OCI-LY1 (cell line): Measurements from ENCODE around the gene EXOC3L1.

Experiments used
- H2AFZ ChIP-seq: fragments of 200-600 bp; sonication (generic), shearing (Covaris generic); 2 replicates; pipeline ENCODE4 v1.6.0; 2014; ENCODE audit warnings: antibody characterized with exemption, mild to moderate bottlenecking, low read length
- H3F3A ChIP-seq: fragments of 200-600 bp; sonication (generic), shearing (Covaris generic); 2 replicates; pipeline ENCODE4 v1.6.0; 2014; ENCODE audit warnings: mild to moderate bottlenecking, antibody characterized with exemption, low read length, moderate library complexity; ENCODE audit not compliant: insufficient read depth
- H3K27ac ChIP-seq: fragments of 200-600 bp; sonication (generic); 2 replicates; pipeline ENCODE4 v1.5.1; 2014; ENCODE audit warnings: low read length, mixed run types, mild to moderate bottlenecking, low read depth; ENCODE audit not compliant: poor library complexity, severe bottlenecking
- H3K27me3 ChIP-seq: fragments of 200-600 bp; sonication (generic); 2 replicates; pipeline ENCODE4 v1.6.0; 2014; ENCODE audit warnings: antibody characterized with exemption, mild to moderate bottlenecking, low read length, moderate library complexity; ENCODE audit not compliant: insufficient read depth
- H3K36me3 ChIP-seq: fragments of 200-600 bp; sonication (generic); 2 replicates; pipeline ENCODE4 v1.6.1; 2014; ENCODE audit warnings: mild to moderate bottlenecking, antibody characterized with exemption, low read length, moderate library complexity, mixed read lengths; ENCODE audit not compliant: insufficient read depth
- H3K4me1 ChIP-seq: fragments of 200-600 bp; sonication (generic); 2 replicates; pipeline ENCODE4 v1.5.1; 2014; ENCODE audit warnings: mild to moderate bottlenecking, low read length, moderate library complexity; ENCODE audit not compliant: insufficient read depth, severe bottlenecking
- H3K4me2 ChIP-seq: fragments of 200-600 bp; sonication (generic), shearing (Covaris generic); 2 replicates; pipeline ENCODE4 v1.6.1; 2014; ENCODE audit warnings: low read length
- H3K4me3 ChIP-seq: fragments of 200-600 bp; sonication (generic); 2 replicates; pipeline ENCODE4 v1.5.1; 2014; ENCODE audit warnings: low read length, low read depth, mild to moderate bottlenecking, mixed read lengths; ENCODE audit not compliant: poor library complexity, severe bottlenecking
- H3K79me2 ChIP-seq: fragments of 200-600 bp; shearing (Covaris generic); 2 replicates; pipeline ENCODE4 v1.6.1; 2016; ENCODE audit warnings: mixed run types, low read length, mixed read lengths; ENCODE audit not compliant: insufficient read depth
- H3K9ac ChIP-seq: fragments of 200-600 bp; sonication (generic), shearing (Covaris generic); 2 replicates; pipeline ENCODE4 v1.6.1; 2014; ENCODE audit warnings: mild to moderate bottlenecking, low read length, mixed read lengths
- H3K9me2 ChIP-seq: fragments of 200-600 bp; sonication (generic), shearing (Covaris generic); 2 replicates; pipeline ENCODE4 v1.6.1; 2014; ENCODE audit warnings: low read depth, mild to moderate bottlenecking, low read length, mixed read lengths
- H3K9me3 ChIP-seq: fragments of 200-600 bp; shearing (Covaris generic); 2 replicates; pipeline ENCODE4 v1.6.1; 2014; ENCODE audit warnings: low read length, mixed read lengths
- H4K20me1 ChIP-seq: fragments of 200-600 bp; sonication (generic), shearing (Covaris generic); 2 replicates; pipeline ENCODE4 v1.6.0; 2016; ENCODE audit warnings: mild to moderate bottlenecking, low read length; ENCODE audit not compliant: insufficient read depth
- EZH2 ChIP-seq: fragments of 200-600 bp; sonication (generic), shearing (Covaris generic); IDR thresholded peaks from 2 replicates; pipeline ENCODE4 v1.8.0; 2017; ENCODE audit warnings: borderline replicate concordance, mixed run types, mild to moderate bottlenecking, antibody characterized with exemption, low read length, moderate library complexity, mixed read lengths
- TF ChIP-seq, protein P1 (sequence below): fragments of 200-600 bp; sonication (generic), shearing (Covaris generic); IDR thresholded peaks from 2 replicates; pipeline ENCODE4 v1.5.1; 2017; ENCODE audit warnings: mild to moderate bottlenecking, antibody characterized with exemption, low read length, moderate library complexity, mixed read lengths

Gene EXOC3L1

DNA sequence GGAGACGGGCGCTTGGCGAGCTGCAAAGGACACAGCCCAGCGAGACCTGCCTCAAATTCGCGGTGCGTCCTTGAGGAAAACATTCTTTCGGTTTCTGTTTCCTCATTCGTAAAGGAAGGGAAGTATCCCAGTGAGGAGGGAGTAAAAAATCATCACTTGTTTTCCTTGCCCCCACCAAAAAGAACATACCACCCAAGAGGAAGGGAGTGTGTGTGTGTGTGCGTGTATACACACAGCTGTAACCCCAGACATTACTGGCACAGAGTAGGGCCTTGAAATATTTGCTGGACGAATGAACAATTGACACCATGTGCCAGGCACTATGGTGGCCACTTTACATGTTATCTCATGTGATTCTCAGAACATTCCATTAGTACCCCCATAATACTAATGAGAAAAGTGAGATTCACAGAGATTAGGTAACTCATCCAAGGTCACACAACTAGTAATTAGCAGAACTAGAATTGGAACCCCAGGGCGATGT lies 4.2 kb downstream of the EXOC3L1 start:
- Histone ChIP-seq H3K4me1 (peaks cover 17% of the 10 kb centered on the region), H3K79me2 (no peaks in the 10 kb centered on the region), H3K4me2 (no peak overlapping the region), H2AFZ (no peak overlapping the region), H3K36me3 (no peaks in the 10 kb centered on the region), H3K9ac (no peak overlapping the region), H4K20me1 (no peaks in the 10 kb centered on the region), H3K9me3 (no peaks in the 10 kb centered on the region), H3K9me2 (no peaks in the 10 kb centered on the region), H3K27me3 (no peaks in the 10 kb centered on the region), H3K4me3 (no peak overlapping the region), H3F3A (no peaks in the 10 kb centered on the region), H3K27ac (no peak overlapping the region)
- TF ChIP-seq, protein P1, sequence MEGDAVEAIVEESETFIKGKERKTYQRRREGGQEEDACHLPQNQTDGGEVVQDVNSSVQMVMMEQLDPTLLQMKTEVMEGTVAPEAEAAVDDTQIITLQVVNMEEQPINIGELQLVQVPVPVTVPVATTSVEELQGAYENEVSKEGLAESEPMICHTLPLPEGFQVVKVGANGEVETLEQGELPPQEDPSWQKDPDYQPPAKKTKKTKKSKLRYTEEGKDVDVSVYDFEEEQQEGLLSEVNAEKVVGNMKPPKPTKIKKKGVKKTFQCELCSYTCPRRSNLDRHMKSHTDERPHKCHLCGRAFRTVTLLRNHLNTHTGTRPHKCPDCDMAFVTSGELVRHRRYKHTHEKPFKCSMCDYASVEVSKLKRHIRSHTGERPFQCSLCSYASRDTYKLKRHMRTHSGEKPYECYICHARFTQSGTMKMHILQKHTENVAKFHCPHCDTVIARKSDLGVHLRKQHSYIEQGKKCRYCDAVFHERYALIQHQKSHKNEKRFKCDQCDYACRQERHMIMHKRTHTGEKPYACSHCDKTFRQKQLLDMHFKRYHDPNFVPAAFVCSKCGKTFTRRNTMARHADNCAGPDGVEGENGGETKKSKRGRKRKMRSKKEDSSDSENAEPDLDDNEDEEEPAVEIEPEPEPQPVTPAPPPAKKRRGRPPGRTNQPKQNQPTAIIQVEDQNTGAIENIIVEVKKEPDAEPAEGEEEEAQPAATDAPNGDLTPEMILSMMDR: no peak; the same call in 1 of the 2 replicates
- TF ChIP-seq EZH2: no peak

DNA sequence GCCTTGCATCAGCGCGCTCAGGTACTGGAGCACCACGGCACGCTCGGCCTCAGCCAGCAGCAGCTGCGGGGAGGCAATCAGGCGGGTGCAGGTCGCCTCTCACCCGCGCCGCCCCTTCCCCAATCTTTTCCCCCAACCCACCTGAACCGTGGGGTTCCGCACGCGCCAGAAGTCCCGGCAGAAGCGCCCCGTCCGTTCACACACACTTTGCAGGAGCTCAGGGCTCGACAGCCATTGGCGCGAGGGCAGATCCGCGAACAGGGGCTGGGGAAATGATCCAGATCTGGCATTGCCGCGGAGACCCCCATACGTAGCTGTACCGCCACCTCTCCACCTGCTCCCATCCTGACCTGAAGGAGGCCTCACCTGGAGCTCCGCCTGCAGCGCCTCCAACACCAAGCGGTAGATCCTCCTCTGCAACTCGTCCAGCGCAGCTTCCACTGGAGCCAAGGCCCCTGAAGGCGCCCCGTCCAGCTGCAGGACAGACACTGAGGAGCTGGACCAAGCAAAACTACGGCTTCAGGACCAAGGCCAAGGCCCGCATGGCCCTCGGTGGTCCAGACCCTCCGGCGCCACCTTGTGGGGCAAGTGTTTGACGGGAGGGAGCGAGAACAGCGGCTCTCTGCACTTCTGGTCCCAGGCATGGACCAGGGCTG lies 4.8 kb downstream of the EXOC3L1 start:
- Histone ChIP-seq H3K9me2 (no peaks in the 10 kb centered on the region), H3K4me2 (no peak overlapping the region), H3K4me3 (no peak overlapping the region), H3K79me2 (no peaks in the 10 kb centered on the region), H3K27ac (no peak overlapping the region), H3K27me3 (no peaks in the 10 kb centered on the region), H3K36me3 (no peaks in the 10 kb centered on the region), H3F3A (no peaks in the 10 kb centered on the region), H3K9ac (no peak overlapping the region), H3K9me3 (no peaks in the 10 kb centered on the region), H3K4me1 (peaks cover 17% of the 10 kb centered on the region), H4K20me1 (no peaks in the 10 kb centered on the region), H2AFZ (no peak overlapping the region)
- TF ChIP-seq, protein P1: peak; percentile 82
- TF ChIP-seq EZH2: no peak

DNA sequence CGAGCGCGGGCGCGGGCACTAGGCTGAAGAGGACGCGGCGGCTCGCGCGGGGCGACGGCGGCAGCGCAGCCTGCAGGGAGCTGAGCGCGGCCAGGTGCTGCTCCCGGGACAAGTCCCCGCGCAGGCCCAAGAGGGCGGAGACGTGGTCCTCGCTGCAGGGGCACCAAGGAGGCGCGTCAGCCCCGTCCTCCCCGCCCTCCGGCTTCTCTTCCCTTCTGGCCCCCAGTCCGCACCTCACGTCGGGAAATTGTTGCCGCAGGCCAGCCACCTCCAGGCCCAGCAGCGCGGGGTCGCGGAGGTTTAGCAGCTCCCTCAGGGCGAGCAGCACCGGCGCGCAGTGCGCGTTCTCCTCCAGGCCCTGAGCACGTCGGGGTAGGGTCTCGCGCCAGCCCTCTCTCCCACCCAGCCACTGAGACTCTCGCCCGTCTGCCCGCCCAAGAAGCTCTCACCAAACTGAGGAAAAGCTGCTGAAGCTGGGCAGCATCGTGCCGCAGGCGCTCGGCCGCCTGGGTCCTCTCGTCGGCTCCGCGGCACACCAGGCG lies 5.4 kb downstream of the EXOC3L1 start:
- H3K79me2 ChIP-seq: no peaks in the 10 kb centered on the region
- H2AFZ ChIP-seq: no peak overlapping the region
- H3K9me2 ChIP-seq: no peaks in the 10 kb centered on the region
- H4K20me1 ChIP-seq: no peaks in the 10 kb centered on the region
- peak overlapping the region; percentile 68 for H3K4me3 ChIP-seq
- H3K27me3 ChIP-seq: no peaks in the 10 kb centered on the region
- H3K9ac ChIP-seq: peak overlapping the region; percentile 68; the same call in 1 of the 2 replicates
- H3K4me1 ChIP-seq: peaks cover 17% of the 10 kb centered on the region
- peak overlapping the region; percentile 82 for H3K4me2 ChIP-seq
- H3K9me3 ChIP-seq: no peaks in the 10 kb centered on the region
- H3K36me3 ChIP-seq: no peaks in the 10 kb centered on the region
- no peak overlapping the region for H3K27ac ChIP-seq
- H3F3A ChIP-seq: no peaks in the 10 kb centered on the region
- TF ChIP-seq, protein P1: no peak
- no peak for TF ChIP-seq EZH2
